GM12892 (cell line): Measurements from ENCODE around the gene TFDP1.
"Not testable (repeated sequence)": the region's sequence is repeated elsewhere in the genome, so short reads cannot be mapped to it uniquely, and the experiment has no call there.

Experiments
- POLR2A ChIP-seq: IDR thresholded peaks from 2 replicates; pipeline ENCODE4 v1.6.1; 2011; ENCODE audit warnings: low read depth, low read length, control low read depth
- POLR2AphosphoS5 ChIP-seq: IDR thresholded peaks from 2 replicates; pipeline ENCODE4 v1.6.1; 2011; ENCODE audit warnings: low read depth, low read length, control low read depth

GRCh38 chr13:113621498-113621897 lies 36.9 kb downstream of the TFDP1 start:
- not testable (repeated sequence) for TF ChIP-seq POLR2A, POLR2AphosphoS5
